ENCODE results near the gene LCMT1. TPM values are rescaled to one million over a fixed set of nuclear protein-coding genes. Genes with fewer than 3 reads are reported as not detected.

Gene LCMT1
- total RNA-seq, 1 experiment from 2014 or later: 44.2 TPM

- no peak for DNase-seq (ENCODE audit: low read depth, low spot score)
- Histone ChIP-seq H3K9me3 (ENCODE audit: control insufficient read depth, insufficient read depth, low read depth, low read length) (no peaks in the 10 kb centered on the region), H3K4me1 (ENCODE audit: control insufficient read depth, insufficient read depth, low read length) (no peaks in the 10 kb centered on the region), H3K27me3 (ENCODE audit: control insufficient read depth, insufficient read depth, low read length) (no peaks in the 10 kb centered on the region), H3K4me3 (ENCODE audit: low read depth in 2 of 2, low read length in 2 of 2) (no peak overlapping the region), H3K27ac (ENCODE audit: low read length) (no peak overlapping the region), H3K36me3 (ENCODE audit: control insufficient read depth, insufficient read depth, low read length) (no peaks in the 10 kb centered on the region)
- BruUV-seq (replicated peaks): no TSS peak
- ChIA-PET POLR2A (no interaction called here), CTCF (interaction anchor here (0.5 kb wide), 1 partner anchor 141 kb away, joined by 3 read pairs; no protein-coding TSS in a partner anchor)
- in situ Hi-C loops (cut with HindIII; ENCODE audit: low pct_unique_long_range_greater_than_20kb, low sequenced_read_pairs) (no loop called here), intact Hi-C loops (cut with micrococcal nuclease; ENCODE audit: unreplicated experiment) (no loop called here)
- TF ChIP-seq POLR2AphosphoS5 (IDR thresholded peaks at IDR 0.05; ENCODE audit: low read depth, low read length) (no peak), SIN3A (IDR thresholded peaks at IDR 0.05; ENCODE audit: borderline replicate concordance, insufficient read depth, low read depth, low read length) (no peak), CTCF (IDR thresholded peaks at IDR 0.05) (no peak), TCF7L2 (IDR thresholded peaks at IDR 0.05; ENCODE audit: low read depth, low read length) (no peak)
- TF ChIP-seq, protein P1, sequence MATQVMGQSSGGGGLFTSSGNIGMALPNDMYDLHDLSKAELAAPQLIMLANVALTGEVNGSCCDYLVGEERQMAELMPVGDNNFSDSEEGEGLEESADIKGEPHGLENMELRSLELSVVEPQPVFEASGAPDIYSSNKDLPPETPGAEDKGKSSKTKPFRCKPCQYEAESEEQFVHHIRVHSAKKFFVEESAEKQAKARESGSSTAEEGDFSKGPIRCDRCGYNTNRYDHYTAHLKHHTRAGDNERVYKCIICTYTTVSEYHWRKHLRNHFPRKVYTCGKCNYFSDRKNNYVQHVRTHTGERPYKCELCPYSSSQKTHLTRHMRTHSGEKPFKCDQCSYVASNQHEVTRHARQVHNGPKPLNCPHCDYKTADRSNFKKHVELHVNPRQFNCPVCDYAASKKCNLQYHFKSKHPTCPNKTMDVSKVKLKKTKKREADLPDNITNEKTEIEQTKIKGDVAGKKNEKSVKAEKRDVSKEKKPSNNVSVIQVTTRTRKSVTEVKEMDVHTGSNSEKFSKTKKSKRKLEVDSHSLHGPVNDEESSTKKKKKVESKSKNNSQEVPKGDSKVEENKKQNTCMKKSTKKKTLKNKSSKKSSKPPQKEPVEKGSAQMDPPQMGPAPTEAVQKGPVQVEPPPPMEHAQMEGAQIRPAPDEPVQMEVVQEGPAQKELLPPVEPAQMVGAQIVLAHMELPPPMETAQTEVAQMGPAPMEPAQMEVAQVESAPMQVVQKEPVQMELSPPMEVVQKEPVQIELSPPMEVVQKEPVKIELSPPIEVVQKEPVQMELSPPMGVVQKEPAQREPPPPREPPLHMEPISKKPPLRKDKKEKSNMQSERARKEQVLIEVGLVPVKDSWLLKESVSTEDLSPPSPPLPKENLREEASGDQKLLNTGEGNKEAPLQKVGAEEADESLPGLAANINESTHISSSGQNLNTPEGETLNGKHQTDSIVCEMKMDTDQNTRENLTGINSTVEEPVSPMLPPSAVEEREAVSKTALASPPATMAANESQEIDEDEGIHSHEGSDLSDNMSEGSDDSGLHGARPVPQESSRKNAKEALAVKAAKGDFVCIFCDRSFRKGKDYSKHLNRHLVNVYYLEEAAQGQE (IDR thresholded peaks at IDR 0.05; ENCODE audit: insufficient read depth in 1 of 2, low read depth in 2 of 2, low read length in 1 of 2): no peak
- no peak for ATAC-seq
Measured at GRCh38 chr16:25084797-25085196, 26.7 kb upstream of the LCMT1 start.

DNA sequence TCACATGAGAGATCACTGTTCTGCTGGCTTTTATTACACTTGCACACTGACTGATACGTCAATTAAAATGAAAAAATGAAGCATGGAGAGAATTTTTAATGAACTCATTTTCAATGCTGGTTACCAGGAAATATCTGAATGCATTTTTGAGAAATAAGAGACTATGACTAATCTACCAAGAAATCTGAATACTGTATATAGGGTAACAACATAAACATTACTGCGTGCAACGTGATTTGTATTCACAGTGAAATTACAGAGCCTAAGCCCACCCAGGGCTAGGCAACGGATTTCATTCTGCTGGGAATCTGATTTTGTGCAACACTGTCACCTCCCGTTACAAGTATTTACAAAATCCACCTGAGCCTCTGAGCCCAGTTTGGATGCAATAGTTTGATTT, 23.8 kb upstream of the LCMT1 start:
- Histone ChIP-seq H3K27me3 (ENCODE audit: control insufficient read depth, insufficient read depth, low read length) (no peaks in the 10 kb centered on the region), H3K4me1 (ENCODE audit: control insufficient read depth, insufficient read depth, low read length) (no peaks in the 10 kb centered on the region), H3K4me3 (ENCODE audit: low read depth in 2 of 2, low read length in 2 of 2) (no peak overlapping the region), H3K27ac (ENCODE audit: low read length) (no peak overlapping the region), H3K9me3 (ENCODE audit: control insufficient read depth, insufficient read depth, low read depth, low read length) (no peaks in the 10 kb centered on the region), H3K36me3 (ENCODE audit: control insufficient read depth, insufficient read depth, low read length) (no peaks in the 10 kb centered on the region)
- ChIA-PET POLR2A (no interaction called here), CTCF (no interaction called here)
- no peak for TF ChIP-seq POLR2AphosphoS5 (IDR thresholded peaks at IDR 0.05; ENCODE audit: low read depth, low read length)
- TF ChIP-seq, protein P1 (IDR thresholded peaks at IDR 0.05; ENCODE audit: insufficient read depth in 1 of 2, low read depth in 2 of 2, low read length in 1 of 2): no peak
- TF ChIP-seq TCF7L2 (IDR thresholded peaks at IDR 0.05; ENCODE audit: low read depth, low read length): no peak
- no peak for TF ChIP-seq SIN3A (IDR thresholded peaks at IDR 0.05; ENCODE audit: borderline replicate concordance, insufficient read depth, low read depth, low read length)
- no peak for TF ChIP-seq CTCF (IDR thresholded peaks at IDR 0.05)
- ATAC-seq (no peak), DNase-seq (ENCODE audit: low read depth, low spot score) (no peak)
- intact Hi-C loops (cut with micrococcal nuclease; ENCODE audit: unreplicated experiment) (no loop called here), in situ Hi-C loops (cut with HindIII; ENCODE audit: low pct_unique_long_range_greater_than_20kb, low sequenced_read_pairs) (no loop called here)
- BruUV-seq (replicated peaks): no TSS peak
